ENCODE measurements around the gene APIP. TPM values are rescaled to one million over a fixed set of nuclear protein-coding genes. Genes with fewer than 3 reads are reported as not detected.

APIP gene
- total and polyA plus RNA-seq, 2 of the 8 experiments (the other 6 are each of a cell fraction or from before 2014, with no cell fraction given) = 10.4 to 25.7 TPM

- TF ChIP-seq ATF2 (IDR thresholded peaks at IDR 0.05; ENCODE audit: low read length) = no peak
These were observed 71.6 kb downstream of the APIP start (continued) for GRCh38 chr11:34844463-34845112.
